Cardiac fibroblast (primary cell): ENCODE data around the gene MCF2L.
A peak's percentile ranks its signal among the peaks of the same experiment; 100 is the strongest.

Experiments
- DNase-seq, 2 donors: peaks; one replicate each; pipeline versions ENCODE4 v3.0.0 to v3.0.0-alpha.2; 2010; ENCODE audit warnings: low read depth in 2 of 2
- H3K4me3 ChIP-seq, 2 donors: replicated peaks in 1 of 2; 1 replicate in 1 of 2; 2 replicates in 1 of 2; pipeline ENCODE4 v1.5.1; 2011; ENCODE audit warnings: low read depth in 2 of 2, low read length in 2 of 2, mild to moderate bottlenecking in 2 of 2, moderate library complexity in 1 of 2
- TF ChIP-seq, protein P1 (sequence below): IDR thresholded peaks from one replicate; pipeline ENCODE4 v1.5.1; 2011; ENCODE audit warnings: low read depth, mild to moderate bottlenecking, low read length, inconsistent platforms

The MCF2L gene

DNA sequence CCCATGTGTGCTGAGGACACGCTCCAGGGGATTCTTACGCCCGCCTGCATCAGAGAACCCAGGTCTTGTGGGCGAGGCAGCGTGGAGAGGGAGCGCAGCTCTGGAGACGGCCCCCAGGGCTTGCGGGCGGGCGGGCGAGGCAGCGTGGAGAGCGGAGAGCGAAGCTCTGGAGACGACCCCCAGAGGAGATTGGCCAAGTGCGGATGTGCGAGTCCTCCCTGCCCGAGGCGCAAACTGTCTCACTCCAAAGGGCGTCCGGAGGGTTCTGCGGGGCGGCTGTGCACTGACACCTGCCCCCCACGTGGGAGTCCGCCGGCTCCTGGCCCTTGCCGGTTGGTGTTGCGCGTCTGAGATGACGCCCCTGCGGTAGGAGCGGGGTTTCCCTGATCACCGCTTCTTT is 39.8 kb downstream of the MCF2L start:
- TF ChIP-seq, protein P1, sequence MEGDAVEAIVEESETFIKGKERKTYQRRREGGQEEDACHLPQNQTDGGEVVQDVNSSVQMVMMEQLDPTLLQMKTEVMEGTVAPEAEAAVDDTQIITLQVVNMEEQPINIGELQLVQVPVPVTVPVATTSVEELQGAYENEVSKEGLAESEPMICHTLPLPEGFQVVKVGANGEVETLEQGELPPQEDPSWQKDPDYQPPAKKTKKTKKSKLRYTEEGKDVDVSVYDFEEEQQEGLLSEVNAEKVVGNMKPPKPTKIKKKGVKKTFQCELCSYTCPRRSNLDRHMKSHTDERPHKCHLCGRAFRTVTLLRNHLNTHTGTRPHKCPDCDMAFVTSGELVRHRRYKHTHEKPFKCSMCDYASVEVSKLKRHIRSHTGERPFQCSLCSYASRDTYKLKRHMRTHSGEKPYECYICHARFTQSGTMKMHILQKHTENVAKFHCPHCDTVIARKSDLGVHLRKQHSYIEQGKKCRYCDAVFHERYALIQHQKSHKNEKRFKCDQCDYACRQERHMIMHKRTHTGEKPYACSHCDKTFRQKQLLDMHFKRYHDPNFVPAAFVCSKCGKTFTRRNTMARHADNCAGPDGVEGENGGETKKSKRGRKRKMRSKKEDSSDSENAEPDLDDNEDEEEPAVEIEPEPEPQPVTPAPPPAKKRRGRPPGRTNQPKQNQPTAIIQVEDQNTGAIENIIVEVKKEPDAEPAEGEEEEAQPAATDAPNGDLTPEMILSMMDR, result no peak
- no peak overlapping the region for H3K4me3 ChIP-seq
- DNase-seq, result no peak

DNA sequence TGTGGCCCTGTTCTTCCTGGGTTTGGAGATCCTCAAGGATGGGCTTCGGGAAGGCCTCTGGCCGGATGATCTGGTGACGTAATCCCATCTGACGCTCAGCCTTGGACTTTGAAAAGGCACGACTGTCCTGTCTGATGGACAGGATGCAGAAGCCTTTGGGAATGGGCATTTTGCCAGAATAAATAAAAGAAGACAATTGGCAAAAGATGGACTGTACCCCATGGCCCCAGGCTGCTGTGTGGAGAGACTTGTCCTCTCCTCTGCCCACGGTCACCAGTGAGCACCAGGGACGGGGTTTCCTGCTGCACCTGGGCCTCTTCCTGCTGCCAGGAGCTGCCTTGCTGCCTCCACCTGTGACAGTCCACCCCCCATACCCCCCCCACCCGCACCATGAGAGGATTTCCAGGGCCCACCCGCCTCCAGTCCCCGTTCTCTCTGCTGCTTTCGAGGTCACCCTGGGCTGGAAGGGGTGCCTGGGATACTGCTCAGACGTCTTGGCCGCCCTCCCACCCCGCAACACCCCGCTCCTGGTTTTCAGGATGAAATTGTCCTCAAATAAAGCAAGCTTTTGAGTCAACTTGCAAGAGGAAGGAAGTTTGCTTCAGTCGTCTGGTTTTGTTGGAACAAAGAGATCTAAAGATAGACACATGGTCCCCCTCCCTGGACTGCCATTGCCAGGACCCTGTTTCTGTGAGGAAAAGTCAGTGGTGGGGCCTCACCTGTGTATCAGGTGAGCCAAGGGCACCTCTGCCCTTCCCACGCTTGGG is 40.9 kb downstream of the MCF2L start:
- peak; percentile 17 to 31 for DNase-seq
- TF ChIP-seq, protein P1, result no peak
- no peak overlapping the region for H3K4me3 ChIP-seq

DNA sequence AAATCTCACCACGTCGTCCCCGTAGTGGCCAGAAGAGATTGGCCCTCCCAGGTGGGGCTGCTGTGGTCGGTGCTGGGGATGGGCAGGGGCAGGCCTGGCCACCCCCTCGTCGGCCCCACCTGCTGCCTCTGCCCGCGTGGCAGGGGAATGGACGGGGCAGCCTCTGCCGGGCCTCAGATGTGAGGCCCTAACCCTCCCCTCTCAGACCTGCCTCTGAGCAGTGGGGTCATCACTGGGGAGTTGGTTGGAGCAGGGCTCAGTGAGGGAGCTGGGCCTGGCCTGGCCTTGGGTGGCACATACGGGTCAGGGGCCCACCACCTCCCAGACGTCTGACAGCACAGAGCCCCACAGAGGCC is 41.5 kb downstream of the MCF2L start:
- DNase-seq, result no peak
- TF ChIP-seq, protein P1, result no peak
- no peak overlapping the region for H3K4me3 ChIP-seq

DNA sequence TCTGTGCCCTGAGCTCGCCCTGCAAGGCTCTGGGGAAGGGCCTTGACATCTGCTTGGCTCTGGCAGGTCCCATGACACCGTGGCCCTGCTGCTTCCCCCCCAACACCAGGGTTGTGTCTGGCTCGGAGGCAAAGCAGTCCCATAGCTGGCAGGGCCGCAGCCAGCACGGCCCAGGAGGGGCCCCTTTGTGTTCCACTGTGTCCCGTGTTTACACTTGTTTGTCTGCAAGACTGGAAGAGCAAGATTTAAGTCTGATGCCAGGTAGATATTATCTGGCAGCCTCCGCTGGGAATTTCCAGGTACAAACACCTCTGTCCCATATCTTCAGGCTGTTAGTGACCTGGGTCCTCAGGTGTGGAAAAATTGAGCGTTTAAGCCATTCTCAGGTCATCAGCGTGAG is 44.3 kb downstream of the MCF2L start:
- DNase-seq, result no peak
- H3K4me3 ChIP-seq, result no peak overlapping the region
- TF ChIP-seq, protein P1, result no peak

DNA sequence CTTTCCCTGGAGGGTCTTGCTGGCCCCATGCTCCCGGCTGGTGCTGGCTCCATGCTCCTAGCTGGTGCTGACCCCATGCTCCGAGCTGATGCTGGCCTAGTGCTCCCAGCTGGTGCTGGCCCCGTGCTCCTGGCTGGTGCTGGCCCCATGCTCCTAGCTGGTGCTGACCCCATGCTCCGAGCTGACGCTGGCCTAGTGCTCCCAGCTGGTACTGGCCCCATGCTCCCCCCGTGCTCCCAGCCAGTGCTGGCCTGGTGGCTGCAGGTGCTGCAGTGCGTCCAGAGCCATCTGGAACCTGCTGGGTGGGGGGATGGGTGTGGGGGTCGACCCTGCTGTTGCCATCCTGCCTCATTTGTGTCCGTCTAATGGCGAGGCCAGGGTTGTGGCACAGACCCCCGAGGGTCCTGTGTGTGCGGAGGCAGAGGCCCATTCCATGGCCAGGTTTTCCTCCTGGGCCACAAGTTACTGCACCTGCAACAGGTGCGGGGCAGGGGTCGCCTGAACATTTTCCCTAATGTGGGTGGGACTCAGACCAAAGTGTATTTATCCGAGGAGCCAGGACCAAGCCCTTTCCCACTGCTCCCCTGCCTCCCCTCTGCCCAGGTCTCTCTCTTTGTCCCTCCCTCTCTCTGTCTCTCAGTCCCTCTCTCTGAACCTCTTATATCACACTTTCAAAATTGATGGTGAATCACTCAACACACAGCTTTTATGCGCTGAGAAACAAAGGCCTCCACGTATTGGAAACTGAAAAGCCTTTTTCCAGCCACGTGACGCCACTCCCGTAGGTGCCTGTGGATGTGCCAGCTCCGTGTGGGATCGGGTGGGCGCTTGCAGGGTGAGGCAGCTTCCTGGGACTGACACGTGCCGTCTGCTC is 45.1 kb downstream of the MCF2L start:
- no peak for DNase-seq
- H3K4me3 ChIP-seq, result no peak overlapping the region
- TF ChIP-seq, protein P1, result no peak

DNA sequence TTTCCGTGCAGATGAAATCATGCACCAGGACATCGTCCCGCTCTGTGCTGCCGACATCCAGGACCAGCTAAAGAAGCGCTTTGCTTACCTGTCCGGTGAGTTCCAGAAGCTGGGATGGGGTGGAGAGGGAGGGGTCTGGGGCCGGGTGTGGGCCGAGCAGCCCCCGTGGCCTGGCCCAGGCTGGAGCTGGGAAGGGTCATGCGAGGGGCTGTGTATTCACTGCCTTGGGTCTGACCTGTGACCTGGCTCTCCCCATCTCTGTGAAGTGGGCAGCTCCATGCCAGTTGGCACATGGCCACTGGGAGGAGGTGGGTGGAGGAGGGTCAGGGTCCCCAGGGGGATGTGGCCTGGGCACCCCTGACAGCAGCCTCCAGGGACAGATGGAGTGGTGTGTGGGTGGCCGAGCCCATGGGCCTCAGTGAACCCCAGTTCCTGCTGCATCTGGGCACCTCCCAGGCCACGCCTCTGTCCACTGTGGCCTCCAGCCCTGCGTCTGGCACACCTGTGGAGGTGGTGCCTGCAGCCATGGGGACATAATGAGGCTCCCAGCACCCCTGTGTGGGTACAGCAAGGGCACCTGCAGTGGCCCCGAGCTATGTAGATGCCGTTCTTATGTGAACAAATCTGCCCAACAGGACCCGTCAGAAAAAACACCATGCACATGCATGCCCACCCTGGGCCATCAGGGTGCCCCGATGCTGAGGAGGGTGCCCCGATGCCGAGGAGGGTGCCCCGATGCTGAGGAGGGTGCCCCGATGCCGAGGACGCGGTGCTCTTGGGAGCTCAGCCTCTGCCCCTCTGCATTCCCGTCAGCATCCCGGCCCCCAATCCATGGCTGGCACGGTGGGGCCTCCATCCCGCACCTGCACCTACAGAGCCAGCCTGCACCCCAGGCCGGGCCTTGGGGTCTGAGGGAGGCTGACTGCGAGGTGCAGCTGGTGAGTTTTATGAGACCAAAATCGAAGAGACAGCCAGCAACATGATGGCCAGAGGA is 46.0 kb downstream of the MCF2L start:
- TF ChIP-seq, protein P1, result no peak
- no peak for DNase-seq
- no peak overlapping the region for H3K4me3 ChIP-seq
